OCI-LY1 (cell line): ENCODE data around the gene GGPS1.

Experiments used
- H2AFZ ChIP-seq: fragments of 200-600 bp; sonication (generic), shearing (Covaris generic); 2 replicates; pipeline ENCODE4 v1.6.0; 2014; ENCODE audit warnings: antibody characterized with exemption, mild to moderate bottlenecking, low read length
- H3F3A ChIP-seq: fragments of 200-600 bp; sonication (generic), shearing (Covaris generic); 2 replicates; pipeline ENCODE4 v1.6.0; 2014; ENCODE audit warnings: mild to moderate bottlenecking, antibody characterized with exemption, low read length, moderate library complexity; ENCODE audit not compliant: insufficient read depth
- H3K27ac ChIP-seq: fragments of 200-600 bp; sonication (generic); 2 replicates; pipeline ENCODE4 v1.5.1; 2014; ENCODE audit warnings: low read length, mixed run types, mild to moderate bottlenecking, low read depth; ENCODE audit not compliant: poor library complexity, severe bottlenecking
- H3K27me3 ChIP-seq: fragments of 200-600 bp; sonication (generic); 2 replicates; pipeline ENCODE4 v1.6.0; 2014; ENCODE audit warnings: antibody characterized with exemption, mild to moderate bottlenecking, low read length, moderate library complexity; ENCODE audit not compliant: insufficient read depth
- H3K36me3 ChIP-seq: fragments of 200-600 bp; sonication (generic); 2 replicates; pipeline ENCODE4 v1.6.1; 2014; ENCODE audit warnings: mild to moderate bottlenecking, antibody characterized with exemption, low read length, moderate library complexity, mixed read lengths; ENCODE audit not compliant: insufficient read depth
- H3K4me1 ChIP-seq: fragments of 200-600 bp; sonication (generic); 2 replicates; pipeline ENCODE4 v1.5.1; 2014; ENCODE audit warnings: mild to moderate bottlenecking, low read length, moderate library complexity; ENCODE audit not compliant: insufficient read depth, severe bottlenecking
- H3K4me2 ChIP-seq: fragments of 200-600 bp; sonication (generic), shearing (Covaris generic); 2 replicates; pipeline ENCODE4 v1.6.1; 2014; ENCODE audit warnings: low read length
- H3K4me3 ChIP-seq: fragments of 200-600 bp; sonication (generic); 2 replicates; pipeline ENCODE4 v1.5.1; 2014; ENCODE audit warnings: low read length, low read depth, mild to moderate bottlenecking, mixed read lengths; ENCODE audit not compliant: poor library complexity, severe bottlenecking
- H3K79me2 ChIP-seq: fragments of 200-600 bp; shearing (Covaris generic); 2 replicates; pipeline ENCODE4 v1.6.1; 2016; ENCODE audit warnings: mixed run types, low read length, mixed read lengths; ENCODE audit not compliant: insufficient read depth
- H3K9ac ChIP-seq: fragments of 200-600 bp; sonication (generic), shearing (Covaris generic); 2 replicates; pipeline ENCODE4 v1.6.1; 2014; ENCODE audit warnings: mild to moderate bottlenecking, low read length, mixed read lengths
- H3K9me2 ChIP-seq: fragments of 200-600 bp; sonication (generic), shearing (Covaris generic); 2 replicates; pipeline ENCODE4 v1.6.1; 2014; ENCODE audit warnings: low read depth, mild to moderate bottlenecking, low read length, mixed read lengths
- H3K9me3 ChIP-seq: fragments of 200-600 bp; shearing (Covaris generic); 2 replicates; pipeline ENCODE4 v1.6.1; 2014; ENCODE audit warnings: low read length, mixed read lengths
- H4K20me1 ChIP-seq: fragments of 200-600 bp; sonication (generic), shearing (Covaris generic); 2 replicates; pipeline ENCODE4 v1.6.0; 2016; ENCODE audit warnings: mild to moderate bottlenecking, low read length; ENCODE audit not compliant: insufficient read depth
- EZH2 ChIP-seq: fragments of 200-600 bp; sonication (generic), shearing (Covaris generic); IDR thresholded peaks from 2 replicates; pipeline ENCODE4 v1.8.0; 2017; ENCODE audit warnings: borderline replicate concordance, mixed run types, mild to moderate bottlenecking, antibody characterized with exemption, low read length, moderate library complexity, mixed read lengths
- TF ChIP-seq, protein P1 (sequence below): fragments of 200-600 bp; sonication (generic), shearing (Covaris generic); IDR thresholded peaks from 2 replicates; pipeline ENCODE4 v1.5.1; 2017; ENCODE audit warnings: mild to moderate bottlenecking, antibody characterized with exemption, low read length, moderate library complexity, mixed read lengths

GGPS1 gene

GRCh38 chr1:235391874-235392273, 63.5 kb downstream of the GGPS1 start:
- Histone ChIP-seq H3K9me2 (no peaks in the 10 kb centered on the region), H4K20me1 (no peaks in the 10 kb centered on the region), H3K79me2 (peaks cover 6% of the 10 kb centered on the region; the same call in 1 of the 2 replicates), H3K4me2 (no peak overlapping the region), H3K9ac (no peak overlapping the region), H3K9me3 (no peaks in the 10 kb centered on the region), H3K27ac (no peak overlapping the region), H3K4me1 (no peaks in the 10 kb centered on the region), H2AFZ (no peak overlapping the region), H3K4me3 (no peak overlapping the region), H3K27me3 (no peaks in the 10 kb centered on the region), H3K36me3 (peaks cover 6% of the 10 kb centered on the region; the same call in 1 of the 2 replicates), H3F3A (no peaks in the 10 kb centered on the region)
- TF ChIP-seq EZH2, result no peak
- TF ChIP-seq, protein P1, sequence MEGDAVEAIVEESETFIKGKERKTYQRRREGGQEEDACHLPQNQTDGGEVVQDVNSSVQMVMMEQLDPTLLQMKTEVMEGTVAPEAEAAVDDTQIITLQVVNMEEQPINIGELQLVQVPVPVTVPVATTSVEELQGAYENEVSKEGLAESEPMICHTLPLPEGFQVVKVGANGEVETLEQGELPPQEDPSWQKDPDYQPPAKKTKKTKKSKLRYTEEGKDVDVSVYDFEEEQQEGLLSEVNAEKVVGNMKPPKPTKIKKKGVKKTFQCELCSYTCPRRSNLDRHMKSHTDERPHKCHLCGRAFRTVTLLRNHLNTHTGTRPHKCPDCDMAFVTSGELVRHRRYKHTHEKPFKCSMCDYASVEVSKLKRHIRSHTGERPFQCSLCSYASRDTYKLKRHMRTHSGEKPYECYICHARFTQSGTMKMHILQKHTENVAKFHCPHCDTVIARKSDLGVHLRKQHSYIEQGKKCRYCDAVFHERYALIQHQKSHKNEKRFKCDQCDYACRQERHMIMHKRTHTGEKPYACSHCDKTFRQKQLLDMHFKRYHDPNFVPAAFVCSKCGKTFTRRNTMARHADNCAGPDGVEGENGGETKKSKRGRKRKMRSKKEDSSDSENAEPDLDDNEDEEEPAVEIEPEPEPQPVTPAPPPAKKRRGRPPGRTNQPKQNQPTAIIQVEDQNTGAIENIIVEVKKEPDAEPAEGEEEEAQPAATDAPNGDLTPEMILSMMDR, result no peak
